GM19351 (cell line): Measurements from ENCODE around the gene DOK6.
A peak's percentile ranks its signal among the peaks of the same experiment; 100 is the strongest.
"Not testable (repeated sequence)": the region's sequence is repeated elsewhere in the genome, so short reads cannot be mapped to it uniquely, and the experiment has no call there.

ENCODE experiments used
- ATAC-seq: cut with Tn5 transposase; IDR thresholded peaks from one replicate; pipeline ENCODE4 v1.9.1; 2021; ENCODE audit warnings: mild to moderate bottlenecking, moderate library complexity; ENCODE audit not compliant: unreplicated experiment

The DOK6 gene

DNA sequence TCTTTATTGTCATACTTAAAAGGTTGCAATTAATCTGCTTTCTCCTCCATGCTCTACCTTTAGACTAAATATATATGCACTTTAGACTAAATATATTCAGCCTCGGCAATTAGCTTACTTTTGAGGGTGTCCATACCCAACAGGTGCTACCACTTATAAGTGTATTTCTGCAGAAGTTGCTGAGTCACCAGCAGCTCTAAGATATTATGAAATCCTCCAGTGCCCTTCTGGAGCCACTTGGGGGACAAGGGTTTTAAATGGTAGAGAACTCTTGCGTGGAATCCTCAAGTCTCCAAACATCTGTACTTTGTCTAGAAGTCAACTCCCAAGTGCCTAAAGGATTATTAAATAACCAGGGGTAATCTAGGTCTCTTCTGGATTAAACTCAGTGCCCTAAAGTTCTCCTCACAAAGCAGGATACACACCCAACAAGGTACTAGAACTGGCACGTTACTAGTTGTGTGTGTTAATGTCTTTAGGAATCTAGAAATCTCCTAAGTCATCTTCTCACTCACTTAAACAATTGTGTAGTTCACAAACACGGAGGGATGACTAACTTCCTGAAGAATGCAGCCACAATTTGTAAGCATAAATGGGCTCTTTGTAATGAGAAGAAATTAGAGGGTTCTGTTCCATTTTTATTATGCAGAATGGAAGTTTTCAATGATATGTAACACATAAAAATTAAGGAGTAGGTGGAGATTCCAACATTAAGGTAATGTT lies 387.3 kb downstream of the DOK6 start:
- ATAC-seq = no peak

DNA sequence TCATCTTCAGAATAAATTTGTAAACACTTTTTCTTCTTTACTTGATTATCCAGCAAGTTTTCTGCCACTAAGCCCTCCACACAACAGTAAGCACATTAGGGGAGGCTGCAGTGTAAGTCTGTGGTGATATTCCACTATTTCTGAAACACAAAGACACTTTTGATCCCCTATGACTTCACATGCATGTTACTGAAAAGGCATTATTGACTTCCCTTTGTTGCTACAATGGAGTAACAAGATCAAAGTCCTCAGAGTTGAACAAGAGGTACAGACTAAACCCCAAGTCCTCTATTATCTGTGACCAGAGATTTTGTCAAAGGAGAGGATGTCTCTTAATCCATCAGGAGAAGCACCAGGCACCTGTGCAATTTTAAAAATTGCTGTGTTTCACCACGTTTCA lies 389.1 kb downstream of the DOK6 start:
- no peak for ATAC-seq

DNA sequence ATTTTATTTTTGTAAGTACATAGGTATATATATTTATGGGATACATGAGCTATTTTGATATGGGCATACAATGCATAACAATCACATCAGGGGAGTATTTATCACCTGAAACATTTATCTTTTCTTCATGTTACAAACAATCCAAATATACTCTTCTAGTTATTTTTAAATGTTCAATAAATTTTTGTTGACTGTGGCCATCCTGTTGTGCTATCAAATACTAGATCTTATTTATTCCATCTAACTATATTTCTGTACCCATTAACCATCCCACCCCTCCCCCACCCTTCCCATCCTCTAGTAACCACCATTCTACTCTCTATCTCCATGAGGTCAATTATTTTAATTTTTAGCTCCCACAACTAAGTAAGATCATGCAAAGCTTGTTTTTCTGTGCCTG lies 390.0 kb downstream of the DOK6 start:
- ATAC-seq = no peak

GRCh38 chr18:69795791-69796190 lies 395.1 kb downstream of the DOK6 start:
- no peak for ATAC-seq

DNA sequence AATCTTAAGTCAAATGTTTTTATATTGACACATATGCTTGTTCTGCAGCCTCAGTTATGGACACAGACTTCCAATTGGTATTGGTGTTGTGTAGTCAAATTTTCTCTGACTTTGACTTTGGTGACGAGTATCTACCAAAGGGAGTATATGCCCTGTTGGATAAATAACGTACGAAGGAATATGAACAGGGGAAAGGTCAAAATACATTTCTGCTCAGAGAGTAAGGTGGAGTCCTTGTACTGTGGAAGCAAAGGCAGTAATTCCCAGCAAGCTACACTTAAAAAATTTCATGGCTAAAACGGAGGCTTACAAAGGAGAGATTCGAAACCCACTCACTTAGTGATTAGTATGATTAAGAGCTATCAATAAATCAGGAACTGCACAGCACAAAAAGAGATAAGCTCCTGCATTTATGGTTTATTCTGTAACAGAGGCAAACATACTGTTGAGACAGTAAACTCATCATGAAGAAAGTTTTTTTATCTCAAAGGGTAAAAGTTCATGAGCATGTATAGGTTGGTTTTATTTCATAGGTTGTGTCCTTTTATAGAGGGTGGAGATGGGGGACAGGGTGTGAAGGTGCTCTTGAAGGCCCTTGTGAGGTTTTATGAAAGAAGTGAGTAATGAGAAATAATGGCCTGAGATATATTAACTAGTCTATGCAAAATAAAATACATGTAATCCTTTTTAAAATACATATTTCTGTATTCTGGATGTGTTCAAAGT lies 404.3 kb downstream of the DOK6 start:
- no peak for ATAC-seq

GRCh38 chr18:69808399-69808798 lies 407.7 kb downstream of the DOK6 start:
- ATAC-seq = peak; percentile 73

- ATAC-seq = no peak
Measured at GRCh38 chr18:69813559-69813958, 412.9 kb downstream of the DOK6 start.

DNA sequence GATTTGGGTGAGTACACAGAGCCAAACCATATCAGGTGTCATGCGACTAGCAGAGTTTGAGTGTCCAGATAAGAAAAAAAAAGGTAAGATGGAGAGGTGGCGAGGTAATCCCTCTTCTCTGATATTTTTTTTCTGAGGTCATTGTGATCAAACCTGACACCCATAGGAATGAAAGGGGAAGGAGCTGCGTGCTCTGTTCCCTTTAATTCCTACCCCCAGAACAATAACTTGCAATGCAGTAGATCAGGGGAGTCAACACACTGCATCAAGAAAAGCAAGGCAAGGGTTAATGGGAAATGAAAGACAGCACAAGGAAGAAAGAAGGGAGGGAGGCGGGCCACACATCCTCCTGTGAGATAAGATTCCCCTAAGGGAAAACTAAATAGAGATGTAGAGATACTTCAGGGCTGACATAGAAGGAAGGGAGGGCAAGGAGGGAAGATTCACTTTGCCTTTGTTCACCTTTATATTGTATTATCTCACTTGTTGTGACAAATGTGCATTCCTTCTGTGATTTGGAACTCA lies 414.2 kb downstream of the DOK6 start:
- no peak for ATAC-seq

GRCh38 chr18:69817335-69817940 lies 416.8 kb downstream of the DOK6 start:
- ATAC-seq = no peak

GRCh38 chr18:69819460-69819859 lies 418.8 kb downstream of the DOK6 start:
- peak; percentile 60 for ATAC-seq

GRCh38 chr18:69820538-69820937 lies 419.9 kb downstream of the DOK6 start:
- no peak for ATAC-seq

DNA sequence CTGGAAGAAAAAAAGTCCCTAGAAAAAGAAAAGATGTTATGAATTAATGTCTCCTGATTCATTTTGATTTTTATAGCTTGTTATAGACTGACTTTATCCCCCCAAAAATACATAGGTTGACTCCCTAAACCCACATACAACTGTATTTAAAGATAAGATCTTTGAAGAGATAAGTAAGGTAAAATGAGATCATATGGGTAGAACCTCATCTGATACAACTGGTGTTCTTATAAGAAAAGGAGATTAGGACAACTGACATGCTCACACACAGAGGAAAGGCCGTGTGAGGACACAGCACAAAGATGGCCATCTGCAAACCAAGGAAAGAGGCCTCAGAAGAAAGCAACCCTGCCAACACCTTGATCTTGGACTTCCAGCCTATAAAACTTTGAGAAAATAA lies 429.5 kb downstream of the DOK6 start:
- no peak for ATAC-seq

DNA sequence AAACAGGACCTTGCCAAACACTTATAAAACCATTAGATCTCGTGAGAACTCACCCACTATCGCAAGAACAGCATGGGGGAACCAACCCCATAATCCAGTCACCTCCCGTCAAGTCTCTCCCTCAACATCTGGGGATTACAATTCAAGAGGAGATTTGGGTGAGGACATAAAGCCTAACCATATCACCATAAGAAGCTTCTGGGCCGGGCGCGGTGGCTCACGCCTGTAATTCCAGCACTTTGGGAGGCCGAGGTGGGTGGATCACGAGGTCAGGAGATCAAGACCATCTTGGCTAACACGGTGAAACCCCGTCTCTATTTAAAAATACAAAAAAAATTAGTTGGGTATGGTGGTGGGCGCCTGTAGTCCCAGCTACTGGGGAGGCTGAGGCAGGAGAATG lies 434.3 kb downstream of the DOK6 start:
- ATAC-seq = not testable (repeated sequence)

- no peak for ATAC-seq
Measured at GRCh38 chr18:69838003-69838402, 437.3 kb downstream of the DOK6 start.

DNA sequence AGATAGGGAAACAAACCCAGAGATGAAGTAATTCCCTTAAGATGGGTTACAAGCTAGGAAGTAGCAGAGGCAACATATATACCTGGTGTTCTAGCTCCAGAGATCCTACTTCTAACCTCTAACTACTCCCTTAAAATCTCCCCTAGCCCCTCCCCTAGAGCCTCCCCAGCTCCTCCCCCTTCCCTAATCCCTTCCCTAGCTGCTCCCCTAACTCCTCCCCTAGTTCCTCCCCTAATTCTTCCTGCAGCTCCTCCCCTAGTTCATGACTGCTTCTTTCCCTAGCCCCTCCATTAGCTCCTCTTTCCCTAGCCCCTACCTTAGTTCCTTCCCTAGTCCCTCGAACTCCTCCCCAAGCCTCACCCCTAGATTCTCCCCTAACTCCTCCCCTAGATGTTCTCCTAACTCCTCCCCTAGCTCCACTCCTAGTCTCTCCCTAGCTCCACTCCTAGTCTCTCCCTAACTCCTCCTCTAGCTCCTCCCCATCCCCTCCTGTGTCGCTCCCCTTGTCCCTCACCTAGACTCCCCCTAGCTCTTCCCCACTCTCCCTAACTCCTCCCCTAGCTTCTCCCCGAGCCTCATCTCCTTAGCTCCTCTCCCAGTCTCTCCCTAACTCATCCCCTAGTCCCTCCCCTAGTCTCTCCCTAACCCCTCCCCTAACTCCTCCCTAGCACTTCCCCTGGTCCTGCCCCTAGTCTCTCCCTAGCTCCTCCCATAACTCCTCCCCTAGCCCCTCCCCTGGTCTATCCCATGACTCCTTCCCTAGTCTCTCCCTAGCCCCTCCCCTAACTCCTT lies 438.1 kb downstream of the DOK6 start:
- peak; percentile 61 for ATAC-seq

DNA sequence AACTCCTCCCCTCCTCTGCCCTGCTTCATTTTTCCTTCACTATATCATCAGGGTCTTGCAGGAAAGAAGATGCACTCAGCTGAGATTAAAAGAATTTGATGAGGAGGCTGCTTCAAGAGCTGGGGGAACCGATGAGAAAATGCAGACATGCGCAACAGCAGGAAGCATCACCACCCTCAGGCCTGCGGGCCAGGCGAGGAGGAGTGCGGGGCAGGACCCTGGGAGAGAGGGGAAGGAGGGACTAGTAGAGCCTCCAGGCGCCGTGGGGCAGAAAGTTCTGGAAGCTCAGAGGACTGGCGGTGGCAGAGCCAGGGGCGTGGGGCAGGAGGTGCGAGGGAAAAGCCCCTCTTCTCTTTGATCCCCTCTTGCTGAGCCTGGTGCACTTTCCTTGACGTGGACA lies 438.8 kb downstream of the DOK6 start:
- no peak for ATAC-seq

DNA sequence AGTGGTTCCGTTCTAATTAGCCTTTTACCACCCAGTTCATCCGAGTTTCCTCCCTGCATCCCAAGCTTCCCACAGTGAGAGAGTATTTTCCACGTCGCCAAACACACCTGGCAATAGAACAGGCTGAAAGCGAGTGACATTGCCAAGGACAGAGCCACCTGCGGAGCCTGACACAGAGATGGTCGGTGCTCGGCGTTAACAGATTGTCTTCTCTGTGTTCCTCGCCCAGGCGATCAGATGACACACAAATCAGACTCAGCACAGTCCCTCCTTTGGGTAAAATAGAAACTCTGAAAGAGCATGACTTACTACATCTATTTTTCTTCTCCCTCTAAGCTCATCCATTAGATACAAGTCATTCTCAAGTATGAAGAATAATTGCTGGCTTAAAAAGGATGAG lies 439.3 kb downstream of the DOK6 start:
- no peak for ATAC-seq

DNA sequence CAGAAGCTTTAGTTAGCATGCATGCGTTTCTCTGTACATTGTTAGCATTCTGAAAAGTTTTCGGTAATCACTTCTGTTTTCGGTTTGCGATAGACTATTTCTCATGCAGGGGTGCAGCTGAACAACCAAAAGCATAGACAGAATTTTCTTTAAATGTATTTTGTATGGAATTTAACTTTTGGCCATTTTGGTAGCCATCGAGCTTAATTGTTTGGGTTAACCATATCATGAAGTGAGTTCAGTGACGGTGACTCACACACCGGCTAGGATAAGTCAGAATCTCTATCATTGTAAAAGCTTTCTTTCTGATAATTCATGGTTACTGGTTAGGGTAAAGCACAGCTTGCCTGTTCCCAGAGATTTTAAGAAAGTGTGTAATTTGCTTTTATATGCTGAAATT lies 439.8 kb downstream of the DOK6 start:
- ATAC-seq = no peak

- no peak for ATAC-seq
Measured at GRCh38 chr18:69841117-69841516, 440.4 kb downstream of the DOK6 start.

DNA sequence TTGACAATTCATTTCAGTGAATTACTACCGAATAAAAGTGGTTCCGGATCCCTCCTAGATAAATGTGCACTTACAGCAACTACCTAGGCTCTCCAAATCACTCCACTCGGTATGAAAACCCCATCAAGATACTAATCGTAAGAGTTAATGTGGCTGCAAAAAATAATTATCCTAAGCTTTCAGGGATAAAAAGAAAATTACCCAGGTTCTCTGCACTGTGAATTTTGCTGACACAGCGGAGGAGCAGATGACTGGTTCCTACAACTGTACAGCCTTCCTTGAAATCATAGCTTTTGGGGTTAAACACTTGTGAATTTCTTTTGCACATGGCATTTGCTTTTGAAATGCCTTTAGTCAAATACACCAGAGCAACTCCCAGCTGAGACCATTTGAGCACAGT lies 442.3 kb downstream of the DOK6 start:
- no peak for ATAC-seq

DNA sequence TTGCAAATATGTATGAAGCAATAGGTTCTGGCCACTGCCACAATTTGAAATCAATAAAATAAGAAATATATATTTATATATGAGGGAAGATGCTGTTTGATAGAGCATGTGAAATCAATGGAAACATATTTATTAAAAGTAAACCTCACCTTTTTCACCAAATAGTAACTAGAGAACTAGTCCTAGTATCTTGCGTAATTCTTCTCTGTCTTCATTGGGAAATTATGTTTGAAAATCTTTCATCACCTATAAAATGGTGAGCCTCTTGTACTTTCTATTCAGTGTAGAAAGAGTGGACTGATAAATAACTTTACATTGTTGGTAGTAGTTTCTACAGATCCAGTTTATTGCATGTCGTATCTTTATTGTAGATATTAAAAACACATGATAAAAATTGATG lies 444.0 kb downstream of the DOK6 start:
- ATAC-seq = no peak
